Smooth muscle cell (in vitro differentiated cells): ENCODE data around the gene SH3GL1. TPM values are rescaled to one million over a fixed set of nuclear protein-coding genes. Genes with fewer than 3 reads are reported as not detected.

Experiments
- DNase-seq: peaks from one replicate; lab custom pipeline; 2025; ENCODE audit not compliant: unreplicated experiment; lab: John Stamatoyannopoulos, UW
- H2AFZ ChIP-seq: fragments of 200-600 bp; sonication (generic); 2 replicates; pipeline ENCODE4 v1.6.0; 2016; ENCODE audit warnings: antibody characterized with exemption, low read depth, mild to moderate bottlenecking
- H3F3A ChIP-seq: fragments of 200-600 bp; sonication (generic); 2 replicates; pipeline ENCODE4 v1.6.0; 2017; ENCODE audit warnings: antibody characterized with exemption, low read depth
- H3K27ac ChIP-seq: fragments of 200-600 bp; sonication (generic); 2 replicates; pipeline ENCODE4 v1.5.1; 2016; ENCODE audit warnings: low read depth, mild to moderate bottlenecking
- H3K27me3 ChIP-seq: fragments of 200-600 bp; sonication (generic); 2 replicates; pipeline ENCODE4 v1.6.1; 2016; ENCODE audit warnings: low read depth, mild to moderate bottlenecking
- H3K36me3 ChIP-seq: fragments of 200-600 bp; sonication (generic); 2 replicates; pipeline ENCODE4 v1.5.1; 2016; ENCODE audit warnings: low read depth
- H3K4me1 ChIP-seq: fragments of 200-600 bp; sonication (generic); 2 replicates; pipeline ENCODE4 v1.5.1; 2016; ENCODE audit warnings: low read depth
- H3K4me2 ChIP-seq: fragments of 200-600 bp; sonication (generic); 2 replicates; pipeline ENCODE4 v1.6.0; 2016; ENCODE audit warnings: mild to moderate bottlenecking
- H3K4me3 ChIP-seq: fragments of 200-600 bp; sonication (generic); 2 replicates; pipeline ENCODE4 v1.5.1; 2016; ENCODE audit warnings: mild to moderate bottlenecking
- H3K79me2 ChIP-seq: fragments of 200-600 bp; sonication (generic); 2 replicates; pipeline ENCODE4 v1.6.0; 2016; ENCODE audit warnings: low read depth, mild to moderate bottlenecking
- H3K9ac ChIP-seq: fragments of 200-600 bp; sonication (generic); 2 replicates; pipeline ENCODE4 v1.6.0; 2016; ENCODE audit warnings: low read depth
- H3K9me3 ChIP-seq: fragments of 200-600 bp; sonication (generic); replicated peaks from 2 replicates; pipeline ENCODE4 v1.5.1; 2016; ENCODE audit warnings: low read depth
- H4K20me1 ChIP-seq: fragments of 200-600 bp; sonication (generic); 2 replicates; pipeline ENCODE4 v1.6.0; 2016; ENCODE audit warnings: low read depth
- WGBS: methylation state at CpG from one replicate; pipeline ENCODE4 v1.1.7; 2016; ENCODE audit warnings: low lambda C conversion rate; 5-methylcytosine and 5-hydroxymethylcytosine counted together
- polyA plus RNA-seq: library from polyadenylated mRNA; unstranded; fragments of >200 nt; fragmentation: Nextera tagmentation; extraction: Ambion mirVana; gene quantifications from 2 replicates; pipeline ENCODE4 v1.2.1, GENCODE V29; 2016
- total RNA-seq: library from RNA; depleted of rRNA; stranded (reverse); fragments of >200 nt; gene quantifications from 2 replicates; pipeline ENCODE4 v1.2.3, GENCODE V29; 2014
- TF ChIP-seq, protein P1 (sequence below): fragments of 200-600 bp; sonication (generic); IDR thresholded peaks from 2 replicates; pipeline ENCODE4 v1.5.1; 2017; ENCODE audit warnings: borderline replicate concordance, mild to moderate bottlenecking, antibody characterized with exemption; ENCODE audit not compliant: insufficient read depth, poor library complexity, severe bottlenecking

The SH3GL1 gene
- total and polyA plus RNA-seq, 2 experiments from 2014 or later, result 52.9 to 120 TPM

DNA sequence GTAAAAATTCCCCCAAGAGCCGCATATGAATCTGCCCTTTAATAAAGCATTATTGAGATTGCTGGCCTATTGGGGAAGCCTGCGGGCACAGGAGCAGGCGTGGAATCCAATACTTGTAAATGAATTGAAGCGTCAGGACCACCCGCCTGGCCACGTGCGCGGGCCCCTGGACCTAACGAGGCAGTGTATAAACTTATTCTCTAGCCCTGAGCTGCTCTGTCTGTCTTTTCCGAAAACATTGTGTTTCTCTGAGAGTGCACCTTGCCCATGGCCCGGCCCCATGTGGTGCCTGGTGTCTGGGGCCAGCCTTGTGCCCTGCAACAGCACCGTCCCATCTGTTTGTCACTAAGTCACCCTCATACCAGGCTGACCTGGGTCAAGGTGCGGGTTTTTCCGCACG lies 42.8 kb upstream of the SH3GL1 start:
- Histone ChIP-seq H3K9me3 (no peaks in the 10 kb centered on the region), H2AFZ (no peak overlapping the region), H3K27me3 (no peaks in the 10 kb centered on the region), H3K9ac (no peak overlapping the region), H3K4me2 (no peak overlapping the region), H3K4me3 (no peak overlapping the region), H3K36me3 (no peaks in the 10 kb centered on the region), H3K27ac (no peak overlapping the region), H4K20me1 (peaks cover 8% of the 10 kb centered on the region), H3K4me1 (no peaks in the 10 kb centered on the region), H3K79me2 (no peaks in the 10 kb centered on the region), H3F3A (no peaks in the 10 kb centered on the region)
- WGBS, result 95% methylated on average over 15 of the region's 15 CpGs
- TF ChIP-seq, protein P1, sequence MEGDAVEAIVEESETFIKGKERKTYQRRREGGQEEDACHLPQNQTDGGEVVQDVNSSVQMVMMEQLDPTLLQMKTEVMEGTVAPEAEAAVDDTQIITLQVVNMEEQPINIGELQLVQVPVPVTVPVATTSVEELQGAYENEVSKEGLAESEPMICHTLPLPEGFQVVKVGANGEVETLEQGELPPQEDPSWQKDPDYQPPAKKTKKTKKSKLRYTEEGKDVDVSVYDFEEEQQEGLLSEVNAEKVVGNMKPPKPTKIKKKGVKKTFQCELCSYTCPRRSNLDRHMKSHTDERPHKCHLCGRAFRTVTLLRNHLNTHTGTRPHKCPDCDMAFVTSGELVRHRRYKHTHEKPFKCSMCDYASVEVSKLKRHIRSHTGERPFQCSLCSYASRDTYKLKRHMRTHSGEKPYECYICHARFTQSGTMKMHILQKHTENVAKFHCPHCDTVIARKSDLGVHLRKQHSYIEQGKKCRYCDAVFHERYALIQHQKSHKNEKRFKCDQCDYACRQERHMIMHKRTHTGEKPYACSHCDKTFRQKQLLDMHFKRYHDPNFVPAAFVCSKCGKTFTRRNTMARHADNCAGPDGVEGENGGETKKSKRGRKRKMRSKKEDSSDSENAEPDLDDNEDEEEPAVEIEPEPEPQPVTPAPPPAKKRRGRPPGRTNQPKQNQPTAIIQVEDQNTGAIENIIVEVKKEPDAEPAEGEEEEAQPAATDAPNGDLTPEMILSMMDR, result no peak
- DNase-seq, result no peak

DNA sequence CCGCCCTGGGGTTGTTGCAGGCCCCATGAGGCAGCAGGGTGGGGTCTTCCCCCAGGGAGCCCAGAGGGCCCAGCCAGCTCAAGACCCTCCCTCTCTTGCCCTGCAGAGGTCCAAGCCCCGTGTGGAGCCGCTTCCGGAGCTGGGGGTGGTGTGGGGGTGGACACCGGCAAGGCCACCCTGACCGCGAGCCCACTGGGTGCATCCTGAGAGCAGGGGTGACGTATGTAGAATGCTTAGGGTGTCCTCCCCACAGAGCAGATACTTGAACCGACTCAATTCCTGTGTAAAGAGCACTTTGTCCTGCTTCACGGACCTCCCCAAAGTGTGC lies 42.4 kb upstream of the SH3GL1 start:
- peaks cover 8% of the 10 kb centered on the region for H4K20me1 ChIP-seq
- no peaks in the 10 kb centered on the region for H3F3A ChIP-seq
- H3K4me1 ChIP-seq, result no peaks in the 10 kb centered on the region
- TF ChIP-seq, protein P1, result no peak
- no peak for DNase-seq
- no peaks in the 10 kb centered on the region for H3K36me3 ChIP-seq
- no peak overlapping the region for H3K4me3 ChIP-seq
- no peak overlapping the region for H3K4me2 ChIP-seq
- H3K27ac ChIP-seq, result no peak overlapping the region
- H3K9ac ChIP-seq, result no peak overlapping the region
- H3K27me3 ChIP-seq, result no peaks in the 10 kb centered on the region
- 94% methylated on average over 10 of the region's 10 CpGs for WGBS
- H3K79me2 ChIP-seq, result no peaks in the 10 kb centered on the region
- H3K9me3 ChIP-seq, result no peaks in the 10 kb centered on the region
- H2AFZ ChIP-seq, result no peak overlapping the region

DNA sequence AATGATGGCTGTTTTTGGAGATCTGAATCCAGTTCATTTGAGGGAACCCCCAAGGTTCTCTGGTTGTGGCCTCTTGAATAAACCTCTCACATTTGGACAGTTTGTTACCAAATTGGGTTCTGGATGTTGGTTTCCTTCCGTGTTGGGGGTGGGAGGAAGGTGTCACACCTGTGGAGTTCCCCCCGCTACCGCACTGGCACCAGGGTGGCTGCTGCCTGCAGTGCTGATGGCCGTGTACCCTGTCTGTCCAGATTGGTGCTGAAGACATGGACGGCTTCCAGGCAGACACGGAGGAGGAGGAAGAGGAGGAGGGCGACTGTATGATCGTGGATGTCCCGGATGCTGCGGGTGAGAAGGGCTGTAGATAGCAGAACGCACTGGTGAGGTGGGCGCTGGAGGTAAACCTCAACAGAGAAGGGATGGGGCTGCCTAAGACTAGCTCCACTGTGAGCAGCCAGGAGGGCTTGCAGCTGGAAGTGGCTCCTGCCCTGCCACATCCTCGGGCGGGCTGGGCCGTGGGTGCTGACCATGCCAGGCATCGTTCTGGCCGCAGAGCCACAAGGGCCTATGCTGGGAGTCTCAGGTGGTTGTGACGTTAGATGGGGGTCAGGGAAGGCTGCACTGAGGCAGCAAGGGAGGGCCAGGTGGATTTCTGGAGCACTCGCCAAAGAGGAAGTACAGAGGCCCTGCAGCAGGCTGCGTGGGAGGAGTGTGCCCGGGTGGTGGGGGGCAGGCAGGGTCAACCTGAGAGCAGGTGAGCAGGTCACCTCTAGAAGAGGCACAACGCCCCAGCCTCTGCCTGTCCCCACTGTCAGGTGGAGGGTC lies 41.9 kb upstream of the SH3GL1 start:
- H3K9ac ChIP-seq, result no peak overlapping the region

More for the DNA sequence above, 41.9 kb upstream of the SH3GL1 start:
- peaks cover 8% of the 10 kb centered on the region for H4K20me1 ChIP-seq
- H3K9me3 ChIP-seq, result no peaks in the 10 kb centered on the region
- H3K4me1 ChIP-seq, result no peaks in the 10 kb centered on the region
- TF ChIP-seq, protein P1, result no peak
- no peaks in the 10 kb centered on the region for H3K27me3 ChIP-seq
- DNase-seq, result no peak
- WGBS, result 96% methylated on average over 22 of the region's 22 CpGs
- no peaks in the 10 kb centered on the region for H3F3A ChIP-seq
- no peak overlapping the region for H2AFZ ChIP-seq
- no peaks in the 10 kb centered on the region for H3K36me3 ChIP-seq
- H3K27ac ChIP-seq, result no peak overlapping the region
- H3K4me2 ChIP-seq, result no peak overlapping the region
- no peak overlapping the region for H3K4me3 ChIP-seq
- H3K79me2 ChIP-seq, result no peaks in the 10 kb centered on the region
